Thyroid gland (tissue), 4 donors: ENCODE data around the gene CPPED1.

Source experiments
- CTCF ChIP-seq, 6 experiments: fragments of 200-600 bp in 3 of 6; fragments of 450-650 bp in 3 of 6; sonication (generic) in 3 of 6; IDR thresholded peaks; one replicate each; pipeline ENCODE4 v1.5.1; 2016 to 2019; ENCODE audit warnings: antibody characterized with exemption in 6 of 6, mild to moderate bottlenecking in 2 of 6, inconsistent platforms in 1 of 6, moderate library complexity in 1 of 6
- POLR2A ChIP-seq, 2 donors: fragments of 450-650 bp; IDR thresholded peaks; one replicate each; pipeline ENCODE4 v1.6.1; 2017; ENCODE audit warnings: antibody characterized with exemption in 2 of 2, mild to moderate bottlenecking in 2 of 2, moderate library complexity in 1 of 2

GRCh38 chr16:12721841-12722421, 81.8 kb downstream of the CPPED1 start:
- TF ChIP-seq POLR2A (IDR thresholded peaks at IDR 0.05) (no peak), CTCF (IDR thresholded peaks at IDR 0.05) (no peak)
